ENCODE data around the gene DISC1. TPM values are rescaled to one million over a fixed set of nuclear protein-coding genes. Genes with fewer than 3 reads are reported as not detected.
"Not testable (repeated sequence)": the region's sequence is repeated elsewhere in the genome, so short reads cannot be mapped to it uniquely, and the experiment has no call there.

DISC1 gene
- total RNA-seq, 2 experiments from 2014 or later, result 12.6 to 14.7 TPM

- Mint-ChIP-seq H3K36me3 (ENCODE audit: low read depth) (peaks cover under 1% of the 10 kb centered on the region), H3K27ac (no peak overlapping the region), H3K4me3 (no peak overlapping the region), H3K9me3 (ENCODE audit: insufficient read depth) (no peaks in the 10 kb centered on the region), H3K27me3 (ENCODE audit: low read depth) (no peaks in the 10 kb centered on the region), H3K4me1 (ENCODE audit: low read depth) (no peaks in the 10 kb centered on the region)
- ChIA-PET POLR2A (no interaction called here), CTCF (no interaction called here)
- no peak for ATAC-seq
- DNase-seq, result no peak
Observed at GRCh38 chr1:231958448-231958847, 331.9 kb downstream of the DISC1 start.

GRCh38 chr1:231959225-231959884, 332.8 kb downstream of the DISC1 start:
- ATAC-seq, result no peak
- no peak overlapping the region for H3K4me3 Mint-ChIP-seq
- H3K27me3 Mint-ChIP-seq (ENCODE audit: low read depth), result no peaks in the 10 kb centered on the region
- CTCF ChIA-PET, result no interaction called here
- peaks cover 2% of the 10 kb centered on the region for H3K36me3 Mint-ChIP-seq (ENCODE audit: low read depth)
- H3K27ac Mint-ChIP-seq, result no peak overlapping the region
- no peaks in the 10 kb centered on the region for H3K4me1 Mint-ChIP-seq (ENCODE audit: low read depth)
- H3K9me3 Mint-ChIP-seq (ENCODE audit: insufficient read depth), result no peaks in the 10 kb centered on the region
- POLR2A ChIA-PET, result no interaction called here
- DNase-seq, result no peak

GRCh38 chr1:231961801-231962200, 335.2 kb downstream of the DISC1 start:
- H3K36me3 Mint-ChIP-seq (ENCODE audit: low read depth); H3K9me3 Mint-ChIP-seq (ENCODE audit: insufficient read depth); CTCF ChIA-PET; ATAC-seq; POLR2A ChIA-PET; H3K27ac Mint-ChIP-seq; DNase-seq; H3K4me1 Mint-ChIP-seq (ENCODE audit: low read depth); H3K27me3 Mint-ChIP-seq (ENCODE audit: low read depth); H3K4me3 Mint-ChIP-seq: not testable (repeated sequence)

GRCh38 chr1:231962636-231963035, 336.0 kb downstream of the DISC1 start:
- ChIA-PET CTCF (no interaction called here), POLR2A (interaction anchor here (0.6 kb wide), 1 partner anchor 1187 kb away, joined by 4 read pairs; no protein-coding TSS in a partner anchor)
- DNase-seq (no peak), ATAC-seq (no peak)
- Mint-ChIP-seq H3K27me3 (ENCODE audit: low read depth) (no peaks in the 10 kb centered on the region), H3K36me3 (ENCODE audit: low read depth) (peaks cover 2% of the 10 kb centered on the region), H3K27ac (no peak overlapping the region), H3K4me3 (no peak overlapping the region), H3K4me1 (ENCODE audit: low read depth) (no peaks in the 10 kb centered on the region), H3K9me3 (ENCODE audit: insufficient read depth) (no peaks in the 10 kb centered on the region)

GRCh38 chr1:231964241-231964640, 337.7 kb downstream of the DISC1 start:
- no peaks in the 10 kb centered on the region for H3K27me3 Mint-ChIP-seq (ENCODE audit: low read depth)
- ChIA-PET CTCF (no interaction called here), POLR2A (no interaction called here)
- no peak for DNase-seq
- ATAC-seq, result no peak
- H3K4me3 Mint-ChIP-seq, result no peak overlapping the region
- H3K36me3 Mint-ChIP-seq (ENCODE audit: low read depth), result peaks cover 2% of the 10 kb centered on the region
- no peaks in the 10 kb centered on the region for H3K4me1 Mint-ChIP-seq (ENCODE audit: low read depth)
- no peak overlapping the region for H3K27ac Mint-ChIP-seq
- no peaks in the 10 kb centered on the region for H3K9me3 Mint-ChIP-seq (ENCODE audit: insufficient read depth)

- no peak overlapping the region for H3K27ac Mint-ChIP-seq
- ChIA-PET CTCF (no interaction called here), POLR2A (no interaction called here)
- no peak overlapping the region for H3K4me3 Mint-ChIP-seq
- DNase-seq, result no peak
- H3K36me3 Mint-ChIP-seq (ENCODE audit: low read depth), result peaks cover 2% of the 10 kb centered on the region
- H3K4me1 Mint-ChIP-seq (ENCODE audit: low read depth), result no peaks in the 10 kb centered on the region
- no peak for ATAC-seq
- no peaks in the 10 kb centered on the region for H3K9me3 Mint-ChIP-seq (ENCODE audit: insufficient read depth)
- H3K27me3 Mint-ChIP-seq (ENCODE audit: low read depth), result no peaks in the 10 kb centered on the region
Observed at GRCh38 chr1:231964961-231965360, 338.4 kb downstream of the DISC1 start.

GRCh38 chr1:231965615-231966014, 339.0 kb downstream of the DISC1 start:
- Mint-ChIP-seq H3K27ac (no peak overlapping the region), H3K4me3 (no peak overlapping the region), H3K4me1 (ENCODE audit: low read depth) (no peaks in the 10 kb centered on the region), H3K9me3 (ENCODE audit: insufficient read depth) (no peaks in the 10 kb centered on the region), H3K36me3 (ENCODE audit: low read depth) (peaks cover 2% of the 10 kb centered on the region), H3K27me3 (ENCODE audit: low read depth) (no peaks in the 10 kb centered on the region)
- POLR2A ChIA-PET, result no interaction called here
- CTCF ChIA-PET, result no interaction called here
- ATAC-seq (no peak), DNase-seq (no peak)

GRCh38 chr1:231966983-231967382, 340.4 kb downstream of the DISC1 start:
- CTCF ChIA-PET, result no interaction called here
- Mint-ChIP-seq H3K36me3 (ENCODE audit: low read depth) (peaks cover 2% of the 10 kb centered on the region), H3K4me1 (ENCODE audit: low read depth) (no peaks in the 10 kb centered on the region), H3K4me3 (no peak overlapping the region), H3K9me3 (ENCODE audit: insufficient read depth) (no peaks in the 10 kb centered on the region), H3K27ac (no peak overlapping the region), H3K27me3 (ENCODE audit: low read depth) (no peaks in the 10 kb centered on the region)
- no peak for ATAC-seq
- POLR2A ChIA-PET, result no interaction called here
- no peak for DNase-seq

GRCh38 chr1:231969076-231969475, 342.5 kb downstream of the DISC1 start:
- ATAC-seq, result no peak
- POLR2A ChIA-PET, result no interaction called here
- H3K4me1 Mint-ChIP-seq (ENCODE audit: low read depth), result peaks cover 10% of the 10 kb centered on the region
- no peaks in the 10 kb centered on the region for H3K36me3 Mint-ChIP-seq (ENCODE audit: low read depth)
- CTCF ChIA-PET, result no interaction called here
- no peaks in the 10 kb centered on the region for H3K27me3 Mint-ChIP-seq (ENCODE audit: low read depth)
- H3K4me3 Mint-ChIP-seq, result no peak overlapping the region
- H3K9me3 Mint-ChIP-seq (ENCODE audit: insufficient read depth), result no peaks in the 10 kb centered on the region
- H3K27ac Mint-ChIP-seq, result no peak overlapping the region
- DNase-seq, result no peak

- H3K4me3 Mint-ChIP-seq; CTCF ChIA-PET; POLR2A ChIA-PET; H3K27ac Mint-ChIP-seq; H3K27me3 Mint-ChIP-seq (ENCODE audit: low read depth); DNase-seq; H3K36me3 Mint-ChIP-seq (ENCODE audit: low read depth); ATAC-seq; H3K9me3 Mint-ChIP-seq (ENCODE audit: insufficient read depth): not testable (repeated sequence)
- H3K4me1 Mint-ChIP-seq (ENCODE audit: low read depth), result peaks cover 12% of the 10 kb centered on the region
Observed at GRCh38 chr1:231969761-231970160, 343.2 kb downstream of the DISC1 start.

- DNase-seq (no peak), ATAC-seq (no peak)
- ChIA-PET POLR2A (no interaction called here), CTCF (interaction anchor here (1.2 kb wide), 1 partner anchor 13 kb away, joined by 5 read pairs; no protein-coding TSS in a partner anchor)
- Mint-ChIP-seq H3K4me1 (ENCODE audit: low read depth) (peaks cover 12% of the 10 kb centered on the region), H3K36me3 (ENCODE audit: low read depth) (no peaks in the 10 kb centered on the region), H3K27me3 (ENCODE audit: low read depth) (no peaks in the 10 kb centered on the region), H3K9me3 (ENCODE audit: insufficient read depth) (no peaks in the 10 kb centered on the region), H3K27ac (no peak overlapping the region), H3K4me3 (no peak overlapping the region)
Observed at GRCh38 chr1:231970684-231971083, 344.1 kb downstream of the DISC1 start.

- ChIA-PET POLR2A (no interaction called here), CTCF (interaction anchor here (1.2 kb wide), 1 partner anchor 12 kb away, joined by 5 read pairs; no protein-coding TSS in a partner anchor)
- Mint-ChIP-seq H3K4me1 (ENCODE audit: low read depth) (peaks cover 12% of the 10 kb centered on the region), H3K27me3 (ENCODE audit: low read depth) (no peaks in the 10 kb centered on the region), H3K4me3 (no peak overlapping the region), H3K9me3 (ENCODE audit: insufficient read depth) (no peaks in the 10 kb centered on the region), H3K27ac (no peak overlapping the region), H3K36me3 (ENCODE audit: low read depth) (no peaks in the 10 kb centered on the region)
- ATAC-seq (no peak), DNase-seq (no peak)
Observed at GRCh38 chr1:231971397-231972110, 345.0 kb downstream of the DISC1 start.

GRCh38 chr1:231972111-231972445, 345.5 kb downstream of the DISC1 start:
- POLR2A ChIA-PET, result no interaction called here
- H3K27ac Mint-ChIP-seq, result no peak overlapping the region
- H3K27me3 Mint-ChIP-seq (ENCODE audit: low read depth), result no peaks in the 10 kb centered on the region
- ATAC-seq, result no peak
- no peaks in the 10 kb centered on the region for H3K9me3 Mint-ChIP-seq (ENCODE audit: insufficient read depth)
- CTCF ChIA-PET, result no interaction called here
- no peak overlapping the region for H3K4me3 Mint-ChIP-seq
- H3K36me3 Mint-ChIP-seq (ENCODE audit: low read depth), result no peaks in the 10 kb centered on the region
- no peak for DNase-seq
- peaks cover 12% of the 10 kb centered on the region for H3K4me1 Mint-ChIP-seq (ENCODE audit: low read depth)

All from activated CD8-positive, alpha-beta T cell treated with anti-CD3 and anti-CD28 coated beads, Interleukin-2, amount 10 ng/mL, durations not matched to agents 7 days and 5 days (primary cell).